ENCODE measurements around the gene CS.
"Not testable (repeated sequence)": the region's sequence is repeated elsewhere in the genome, so short reads cannot be mapped to it uniquely, and the experiment has no call there.

Gene CS

GRCh38 chr12:56330936-56331490, 30.9 kb upstream of the CS start:
- DNase-seq (ENCODE audit: extremely low read depth, low read depth): no peak
- TF ChIP-seq, protein P1, sequence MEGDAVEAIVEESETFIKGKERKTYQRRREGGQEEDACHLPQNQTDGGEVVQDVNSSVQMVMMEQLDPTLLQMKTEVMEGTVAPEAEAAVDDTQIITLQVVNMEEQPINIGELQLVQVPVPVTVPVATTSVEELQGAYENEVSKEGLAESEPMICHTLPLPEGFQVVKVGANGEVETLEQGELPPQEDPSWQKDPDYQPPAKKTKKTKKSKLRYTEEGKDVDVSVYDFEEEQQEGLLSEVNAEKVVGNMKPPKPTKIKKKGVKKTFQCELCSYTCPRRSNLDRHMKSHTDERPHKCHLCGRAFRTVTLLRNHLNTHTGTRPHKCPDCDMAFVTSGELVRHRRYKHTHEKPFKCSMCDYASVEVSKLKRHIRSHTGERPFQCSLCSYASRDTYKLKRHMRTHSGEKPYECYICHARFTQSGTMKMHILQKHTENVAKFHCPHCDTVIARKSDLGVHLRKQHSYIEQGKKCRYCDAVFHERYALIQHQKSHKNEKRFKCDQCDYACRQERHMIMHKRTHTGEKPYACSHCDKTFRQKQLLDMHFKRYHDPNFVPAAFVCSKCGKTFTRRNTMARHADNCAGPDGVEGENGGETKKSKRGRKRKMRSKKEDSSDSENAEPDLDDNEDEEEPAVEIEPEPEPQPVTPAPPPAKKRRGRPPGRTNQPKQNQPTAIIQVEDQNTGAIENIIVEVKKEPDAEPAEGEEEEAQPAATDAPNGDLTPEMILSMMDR (IDR thresholded peaks at IDR 0.05; ENCODE audit: low read depth, low read length): no peak

GRCh38 chr12:56326533-56326932, 26.4 kb upstream of the CS start:
- TF ChIP-seq, protein P1 (IDR thresholded peaks at IDR 0.05; ENCODE audit: low read depth, low read length): no peak
- no peak for DNase-seq (ENCODE audit: extremely low read depth, low read depth)

GRCh38 chr12:56326126-56326525, 26.0 kb upstream of the CS start:
- TF ChIP-seq, protein P1 (IDR thresholded peaks at IDR 0.05; ENCODE audit: low read depth, low read length): no peak
- DNase-seq (ENCODE audit: extremely low read depth, low read depth): no peak

DNA sequence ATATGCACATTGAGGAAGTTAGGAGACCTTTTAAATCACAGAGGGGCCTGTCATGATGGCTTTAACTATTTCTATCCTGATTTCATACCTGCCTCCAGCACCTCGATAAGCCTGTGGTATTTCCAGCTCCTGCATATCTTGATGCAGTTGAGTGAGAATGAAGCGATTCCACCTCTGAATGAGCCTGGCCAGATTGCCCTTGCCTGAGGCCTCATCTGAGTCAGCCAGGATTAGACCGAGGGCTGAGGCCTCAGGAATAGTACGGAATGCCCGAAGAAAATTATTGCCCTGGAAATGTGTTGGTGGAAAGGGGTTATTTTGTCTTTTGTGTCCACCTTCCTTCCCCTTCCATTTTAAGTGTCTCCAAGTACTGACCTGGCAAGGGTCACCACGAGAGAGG, 24.1 kb upstream of the CS start:
- TF ChIP-seq, protein P1 (IDR thresholded peaks at IDR 0.05; ENCODE audit: low read depth, low read length): no peak
- DNase-seq (ENCODE audit: extremely low read depth, low read depth): no peak

DNA sequence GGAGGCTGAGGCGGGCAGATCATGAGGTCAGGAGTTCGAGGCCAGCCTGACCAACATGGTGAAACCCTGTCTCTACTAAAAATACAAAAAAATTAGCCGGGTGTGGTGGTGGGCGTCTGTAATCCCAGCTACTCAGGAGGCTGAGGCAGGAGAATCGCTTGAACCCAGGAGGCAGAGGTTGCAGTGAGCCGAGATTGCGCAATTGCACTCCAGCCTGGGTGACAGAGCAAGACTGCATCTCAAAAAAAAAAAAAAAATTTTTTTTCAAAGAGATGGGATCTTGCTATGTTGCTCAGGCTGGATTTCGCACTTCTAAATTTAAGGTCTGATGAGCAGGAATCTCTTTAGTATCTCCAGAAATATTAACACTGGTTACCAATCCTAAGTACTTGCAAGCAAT, 21.5 kb upstream of the CS start:
- not testable (repeated sequence) for DNase-seq (ENCODE audit: extremely low read depth, low read depth)

DNA sequence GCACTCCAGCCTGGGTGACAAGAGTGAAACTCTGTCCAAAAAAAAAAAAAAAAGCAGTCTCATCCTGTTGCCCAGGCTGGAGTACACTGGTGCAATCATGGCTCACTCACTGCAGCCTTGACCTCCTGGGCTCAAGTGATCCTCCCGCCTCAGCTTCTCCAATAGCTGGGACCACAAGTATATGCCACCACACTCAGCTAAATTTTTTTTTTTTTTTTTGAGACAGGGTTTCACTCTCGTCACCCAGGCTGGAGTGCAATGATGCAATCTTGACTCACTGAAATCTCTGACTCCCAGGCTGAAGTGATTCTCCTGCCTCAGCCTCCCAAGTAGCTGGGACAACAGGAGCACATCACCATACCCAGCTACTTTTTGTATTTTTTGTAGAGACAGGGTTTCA, 20.9 kb upstream of the CS start:
- DNase-seq (ENCODE audit: extremely low read depth, low read depth): no peak
- TF ChIP-seq, protein P1 (IDR thresholded peaks at IDR 0.05; ENCODE audit: low read depth, low read length): no peak

- DNase-seq (ENCODE audit: extremely low read depth, low read depth): no peak
- TF ChIP-seq, protein P1 (IDR thresholded peaks at IDR 0.05; ENCODE audit: low read depth, low read length): no peak
Measured at GRCh38 chr12:56317675-56318074, 17.5 kb upstream of the CS start.

Measured in AG09319 (cell line).